DMS114 treated with DMSO at 0.1 percent for 48 hours (cell line): ENCODE measurements around the gene C15orf62.

ENCODE experiments used
- DNase-seq: peaks from one replicate; lab custom pipeline; 2025; ENCODE audit not compliant: unreplicated experiment; lab: John Stamatoyannopoulos, UW

Gene C15orf62

DNA sequence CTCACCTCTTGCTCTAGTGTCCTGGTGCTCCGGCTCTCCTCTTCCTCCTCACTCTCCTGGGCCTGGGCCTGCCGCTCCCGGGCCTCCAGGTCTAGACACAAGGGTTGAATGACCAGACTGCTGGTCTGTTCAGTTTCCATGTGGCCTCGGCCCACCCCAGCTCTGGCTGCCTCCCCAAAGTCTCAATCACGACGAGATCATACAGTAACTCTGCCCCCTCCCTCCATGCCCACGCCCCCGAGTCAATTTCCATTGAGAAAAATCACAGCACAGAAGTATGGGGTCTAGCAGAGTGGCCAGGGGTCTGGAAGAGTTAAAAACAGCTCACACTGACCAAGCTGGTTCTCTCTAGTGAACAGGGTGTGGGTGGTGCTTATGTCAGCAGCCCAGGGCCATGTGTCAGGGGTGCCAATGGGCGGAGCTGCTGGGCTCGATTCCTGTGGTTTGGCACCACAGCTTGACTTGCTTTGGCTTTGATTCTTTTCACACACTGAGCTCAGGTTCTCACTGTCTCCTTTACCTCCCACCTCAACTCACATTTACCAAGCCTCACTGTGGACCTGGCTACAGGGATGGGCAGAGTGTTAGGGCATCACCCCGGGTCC lies 6.9 kb downstream of the C15orf62 start:
- no peak for DNase-seq

DNA sequence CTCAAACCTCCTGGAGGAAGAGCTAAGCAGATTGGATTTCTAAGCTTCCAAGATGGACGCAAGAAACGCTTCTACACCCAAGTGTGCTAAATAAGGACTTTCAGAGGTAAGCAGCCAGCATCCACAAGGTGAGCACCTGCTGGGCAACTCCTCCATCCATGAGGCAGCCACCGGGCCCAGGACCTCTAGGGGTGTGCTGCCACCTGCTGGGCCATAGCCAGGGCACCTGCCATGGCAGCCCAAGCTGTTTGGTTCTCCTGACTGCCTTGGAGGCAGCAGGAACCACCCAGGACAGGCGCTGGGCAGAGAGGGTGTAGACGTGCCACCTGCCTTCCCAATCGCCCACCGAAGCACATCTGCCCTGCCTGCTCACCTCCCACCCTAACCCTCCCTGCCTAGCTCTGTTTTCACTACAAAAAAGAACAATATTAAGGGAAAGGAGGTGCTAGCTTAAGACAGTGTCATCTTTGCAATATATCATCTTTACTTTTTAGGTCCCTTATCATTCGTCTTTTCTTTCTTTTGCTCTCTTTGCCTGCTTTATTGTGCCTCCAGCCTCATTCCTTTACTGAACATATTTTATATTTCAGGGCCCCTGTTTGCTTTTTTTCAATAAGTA lies 12.9 kb downstream of the C15orf62 start:
- DNase-seq, result no peak

DNA sequence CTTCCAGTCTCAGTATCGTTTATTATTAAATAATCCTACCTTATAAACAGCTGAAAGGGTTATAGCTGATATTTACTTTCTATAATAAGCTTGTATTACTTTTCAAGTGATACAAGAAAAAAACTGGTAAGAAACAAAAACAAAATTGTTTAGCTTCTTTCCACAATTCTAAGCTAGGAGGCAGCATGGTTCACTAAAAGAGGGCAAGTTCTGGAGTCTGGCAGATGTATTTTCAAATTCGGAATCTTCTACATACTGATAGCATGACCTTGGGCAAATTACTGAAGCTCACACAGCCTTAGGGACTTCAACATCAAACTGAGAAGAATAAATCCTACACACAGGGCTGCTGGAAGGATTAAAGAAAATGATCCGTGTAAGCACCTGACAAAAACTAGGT lies 15.4 kb downstream of the C15orf62 start:
- DNase-seq, result no peak

DNA sequence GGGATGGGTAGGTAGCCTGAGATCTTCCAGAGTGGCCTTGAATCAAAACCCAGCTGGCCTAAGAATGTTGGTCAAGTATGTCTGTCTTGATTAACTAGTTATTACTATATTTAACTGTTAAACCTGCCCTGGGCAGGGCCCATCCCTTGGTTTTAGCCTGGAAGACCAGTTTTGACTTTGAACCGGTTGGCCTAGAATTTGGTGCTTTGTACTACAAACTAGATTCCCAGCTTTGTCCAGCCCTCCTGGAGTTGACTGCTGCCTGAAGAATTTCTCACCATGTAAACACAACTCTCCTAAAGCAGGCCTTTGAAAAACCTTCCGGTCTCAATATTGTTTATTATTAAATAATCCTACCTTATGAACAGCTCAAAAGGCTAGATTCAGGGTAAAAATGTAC lies 16.0 kb downstream of the C15orf62 start:
- DNase-seq, result no peak

DNA sequence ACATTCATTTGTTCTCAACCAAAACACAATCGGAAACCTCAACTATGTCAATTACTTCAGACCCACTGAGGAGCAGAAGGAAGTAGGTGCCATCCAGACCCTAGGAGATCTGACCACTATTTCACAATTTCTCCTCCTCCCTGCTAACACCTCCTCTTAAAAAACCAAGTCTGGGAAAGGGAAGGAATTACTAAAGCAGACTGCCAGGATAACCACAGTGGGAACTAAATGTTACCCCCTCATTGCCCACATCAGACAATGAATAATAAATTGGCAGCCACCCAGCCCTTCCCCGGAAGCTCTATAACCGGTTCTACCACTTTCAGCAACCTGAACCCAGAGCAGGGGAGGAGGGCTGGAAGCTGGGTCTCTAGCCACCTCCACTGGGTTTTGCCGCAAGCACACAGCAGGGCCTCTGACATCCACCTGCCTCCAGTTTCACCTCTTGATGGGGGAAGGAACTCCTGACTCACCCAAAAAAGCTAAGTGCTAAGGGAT lies 17.6 kb downstream of the C15orf62 start:
- no peak for DNase-seq

DNA sequence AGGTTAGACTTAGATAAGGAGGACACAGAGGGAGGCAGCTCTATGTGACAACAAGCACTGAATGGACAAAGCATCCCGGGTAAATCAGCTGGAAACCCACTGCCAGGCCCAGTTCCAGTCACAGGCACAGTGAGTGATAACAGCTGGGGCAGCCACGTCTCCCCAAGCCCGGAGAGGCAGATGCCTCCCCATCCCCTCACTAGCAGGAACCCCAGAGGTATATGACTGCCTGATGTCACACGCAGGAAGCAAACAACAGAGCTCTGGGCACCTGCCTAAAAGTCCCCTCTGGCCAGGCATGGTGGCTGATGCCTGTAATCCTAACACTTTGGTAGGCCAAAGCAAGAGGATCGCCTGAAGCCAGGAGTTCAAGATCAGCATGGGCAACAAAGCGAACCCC lies 18.2 kb downstream of the C15orf62 start:
- no peak for DNase-seq

DNA sequence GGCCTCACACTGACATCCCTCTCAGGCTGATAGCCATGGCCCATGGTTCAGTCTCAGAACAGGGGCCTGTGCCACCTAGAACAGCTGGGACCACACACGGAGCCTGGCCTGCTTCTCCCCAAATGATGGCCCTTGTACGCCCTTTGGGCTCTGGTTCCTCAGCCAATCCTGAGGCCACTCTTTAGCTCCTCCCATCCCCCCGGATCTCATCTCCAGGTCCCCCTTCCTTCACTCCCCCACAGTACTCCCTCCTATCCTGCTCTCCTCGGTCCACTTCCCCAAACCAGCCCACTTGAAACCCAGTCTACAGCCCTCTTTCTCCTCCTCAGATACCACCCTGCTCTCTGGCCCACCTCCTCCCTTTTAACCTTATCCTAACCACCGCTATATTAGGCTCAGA lies 19.3 kb downstream of the C15orf62 start:
- DNase-seq, result no peak

DNA sequence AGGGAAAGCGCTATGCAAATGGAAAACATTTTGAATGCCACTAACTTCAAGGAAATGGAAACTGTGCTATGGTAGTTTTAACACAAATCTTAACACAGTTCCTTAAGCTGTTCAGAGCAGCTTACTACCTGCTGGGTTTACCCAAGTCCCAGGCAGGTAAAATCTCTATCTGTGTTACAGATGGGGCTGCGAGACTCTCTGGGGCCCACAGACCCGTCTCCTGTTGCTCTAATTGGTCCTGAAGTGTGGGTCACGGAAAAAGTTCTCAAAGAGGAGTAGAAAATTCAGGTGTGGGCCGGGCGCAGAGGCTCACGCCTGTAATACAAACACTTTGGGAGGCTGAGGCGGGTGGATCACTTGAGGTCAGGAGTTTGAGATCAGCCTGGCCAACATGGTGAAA lies 20.2 kb downstream of the C15orf62 start:
- no peak for DNase-seq

DNA sequence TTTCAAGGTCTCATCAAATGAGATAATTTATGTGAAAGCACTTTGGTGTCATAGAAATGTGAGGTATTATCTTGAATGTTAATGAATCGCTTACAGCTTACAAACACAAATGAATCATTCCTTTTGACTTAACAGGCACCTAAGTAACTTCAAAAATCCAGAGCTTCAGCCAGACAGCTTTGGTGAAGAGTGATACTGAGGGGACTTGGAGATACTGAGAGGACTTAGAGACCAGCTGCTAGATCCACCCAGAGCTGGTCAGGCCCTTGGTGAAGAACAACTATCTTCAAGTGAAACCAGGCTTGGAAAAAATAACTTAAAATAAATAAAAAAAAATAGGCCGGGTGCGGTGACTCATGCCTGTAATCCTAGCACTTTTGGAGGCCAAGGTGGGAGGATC lies 20.9 kb downstream of the C15orf62 start:
- no peak for DNase-seq

DNA sequence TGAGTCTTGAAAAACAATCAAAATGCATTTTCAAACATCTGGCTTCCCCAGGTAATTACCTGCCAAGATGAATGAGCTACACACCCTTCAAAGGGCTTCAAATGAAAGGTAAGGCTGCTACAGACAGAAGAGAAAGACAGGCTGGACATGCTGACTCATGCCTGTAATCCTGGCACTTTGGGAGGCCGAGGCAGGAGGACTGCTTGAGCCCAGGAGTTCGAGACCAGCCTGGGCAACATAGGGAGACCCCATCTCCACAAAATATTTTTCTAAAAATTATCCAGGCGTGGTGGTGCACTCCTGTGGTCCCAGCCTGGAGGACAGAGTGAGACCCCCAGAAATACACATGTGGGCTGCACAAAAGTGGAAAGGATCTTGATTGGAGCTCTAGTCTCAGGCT lies 22.6 kb downstream of the C15orf62 start:
- no peak for DNase-seq

DNA sequence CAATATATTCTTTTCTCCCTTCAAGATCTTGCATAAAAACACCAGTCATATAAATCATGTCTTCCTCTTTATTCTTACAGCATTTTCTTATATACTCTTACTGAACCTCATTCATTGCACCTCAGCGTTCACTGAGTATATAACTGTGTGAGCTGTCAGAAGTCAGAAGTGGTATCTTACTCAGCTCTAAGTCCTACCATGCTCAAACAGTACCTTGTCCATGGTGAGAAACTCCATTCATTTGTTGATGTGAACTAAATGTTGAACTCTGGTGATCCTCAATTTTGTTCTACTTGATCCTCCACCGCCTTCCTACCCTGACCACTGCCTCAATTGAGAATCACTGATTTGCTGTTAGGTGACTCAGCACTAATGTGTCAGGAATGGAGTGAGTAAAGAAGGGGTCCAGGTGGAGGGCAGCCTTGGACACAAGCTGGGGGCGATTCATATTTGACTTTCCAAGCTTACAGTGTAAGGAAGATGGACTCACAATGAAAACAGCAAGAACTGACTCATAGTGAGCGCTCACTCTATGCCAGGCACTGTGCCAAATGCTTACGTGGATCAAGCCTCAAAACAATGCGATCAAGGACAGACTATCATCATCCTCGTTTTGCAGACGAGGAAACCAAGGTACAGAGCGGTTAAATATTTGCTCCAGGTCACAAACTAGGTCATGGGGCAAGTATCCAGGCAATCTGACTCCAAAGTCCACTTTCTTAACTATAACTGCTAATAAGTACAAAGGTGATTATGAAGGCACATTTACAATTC lies 23.6 kb downstream of the C15orf62 start:
- no peak for DNase-seq

DNA sequence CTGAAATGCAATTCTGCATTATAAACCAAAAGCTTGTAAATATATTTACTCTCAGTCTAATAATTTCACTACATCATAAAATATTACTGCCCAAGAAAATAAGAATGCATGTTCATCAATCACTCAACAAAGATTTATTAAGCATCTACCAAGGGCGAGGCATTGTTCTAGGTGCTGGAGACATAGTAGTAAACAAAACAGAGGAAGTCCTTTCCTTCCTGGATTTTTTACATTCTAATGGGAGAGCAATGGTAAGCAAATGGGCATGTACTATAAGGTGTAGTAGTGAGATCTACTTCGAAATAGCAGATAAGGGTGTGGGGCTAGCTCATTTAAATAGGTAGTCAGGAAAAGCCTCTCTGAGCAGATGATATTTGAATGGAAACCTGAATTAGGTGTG lies 26.3 kb downstream of the C15orf62 start:
- DNase-seq, result no peak

DNA sequence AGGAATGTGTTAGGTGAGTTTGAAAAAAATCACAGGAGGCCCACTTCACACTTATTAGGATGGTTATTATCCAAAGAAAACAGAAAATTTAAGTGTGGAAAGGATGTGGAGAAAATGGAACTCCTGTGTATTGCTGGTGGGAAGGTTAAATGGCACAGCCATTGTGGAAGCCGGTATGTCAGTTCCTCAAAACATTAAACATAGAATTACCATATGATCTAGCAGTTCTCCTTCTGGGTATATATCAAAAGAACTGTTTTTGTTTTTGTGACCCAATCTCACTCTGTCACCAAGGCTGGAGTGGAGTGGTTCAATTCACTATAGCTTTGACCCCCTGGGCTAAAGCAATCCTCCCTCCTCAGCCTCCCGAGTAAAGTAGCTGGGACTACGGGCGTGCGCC lies 26.7 kb downstream of the C15orf62 start:
- DNase-seq, result no peak

DNA sequence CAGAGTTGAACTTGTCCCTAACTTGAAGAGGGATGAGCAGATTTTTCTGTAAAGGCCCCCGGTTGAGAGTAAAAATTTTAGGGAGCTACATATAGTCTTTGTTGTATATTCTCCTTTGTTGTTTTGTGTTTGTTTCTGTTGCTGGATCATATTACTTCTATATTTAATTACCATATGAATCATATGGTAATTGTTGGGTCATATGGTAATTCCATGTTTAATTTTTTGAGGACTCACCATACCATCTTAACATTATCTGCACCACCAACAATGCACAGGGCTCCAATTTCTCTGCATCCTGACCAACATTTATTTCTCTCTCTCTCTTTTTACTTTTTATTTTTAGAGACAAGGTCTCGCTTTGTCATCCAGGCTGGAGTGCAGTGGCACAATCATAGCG lies 29.7 kb downstream of the C15orf62 start:
- DNase-seq, result no peak

DNA sequence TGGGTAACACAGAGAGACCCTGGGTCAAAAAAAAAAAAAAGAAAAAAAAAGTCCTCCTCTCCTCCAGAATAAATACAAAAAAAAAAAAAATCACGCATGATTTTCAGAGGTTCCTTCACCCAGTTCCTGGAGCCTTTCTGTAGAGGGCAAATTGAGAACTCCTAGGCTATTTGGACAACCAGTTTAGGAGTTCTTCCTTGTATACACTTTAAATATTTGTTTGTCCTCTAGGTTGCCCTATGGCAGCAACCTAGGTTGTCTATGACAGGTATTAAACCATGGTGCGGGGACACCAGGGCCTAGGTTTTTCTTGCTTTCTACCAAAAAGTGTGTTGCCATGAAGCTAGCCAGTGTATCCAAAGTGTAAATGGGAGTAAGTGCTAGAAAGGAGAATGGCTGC lies 33.3 kb downstream of the C15orf62 start:
- DNase-seq, result no peak

DNA sequence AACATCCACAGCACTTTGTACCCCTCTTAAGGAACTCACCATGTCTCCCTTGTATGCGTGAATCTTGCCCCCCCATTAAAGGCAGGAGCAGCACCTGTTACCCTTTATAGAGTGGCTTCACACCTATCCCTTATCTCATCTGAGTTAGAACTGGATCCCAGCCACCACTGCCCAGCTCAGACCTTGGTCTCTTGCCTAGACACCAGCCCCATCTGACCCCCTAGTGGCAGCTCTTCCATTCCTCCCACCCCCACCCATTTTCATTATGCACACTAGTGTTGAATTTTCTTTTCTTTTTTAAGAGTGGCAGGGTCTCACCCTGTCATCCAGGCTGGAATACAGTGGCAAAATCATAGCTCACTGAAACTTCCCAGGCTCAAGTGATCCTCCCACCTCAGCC lies 33.9 kb downstream of the C15orf62 start:
- DNase-seq, result no peak

DNA sequence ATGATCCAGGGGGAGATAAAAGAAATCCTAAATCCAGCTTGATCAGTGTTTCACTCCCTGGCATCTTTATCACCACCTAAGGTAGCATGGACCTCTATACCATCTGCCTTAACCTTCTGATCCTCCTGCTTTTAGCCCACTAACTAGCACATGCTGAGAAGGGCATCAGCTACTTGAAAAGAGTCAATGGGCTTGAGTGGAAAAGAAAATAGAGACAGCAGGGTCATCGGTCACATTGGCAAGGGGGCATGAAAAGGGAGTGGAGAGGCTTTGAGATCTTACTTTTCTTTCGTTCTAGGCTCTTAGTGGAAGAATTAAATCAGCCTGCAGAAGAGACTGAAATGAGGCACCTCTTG lies 36.9 kb downstream of the C15orf62 start:
- no peak for DNase-seq

DNA sequence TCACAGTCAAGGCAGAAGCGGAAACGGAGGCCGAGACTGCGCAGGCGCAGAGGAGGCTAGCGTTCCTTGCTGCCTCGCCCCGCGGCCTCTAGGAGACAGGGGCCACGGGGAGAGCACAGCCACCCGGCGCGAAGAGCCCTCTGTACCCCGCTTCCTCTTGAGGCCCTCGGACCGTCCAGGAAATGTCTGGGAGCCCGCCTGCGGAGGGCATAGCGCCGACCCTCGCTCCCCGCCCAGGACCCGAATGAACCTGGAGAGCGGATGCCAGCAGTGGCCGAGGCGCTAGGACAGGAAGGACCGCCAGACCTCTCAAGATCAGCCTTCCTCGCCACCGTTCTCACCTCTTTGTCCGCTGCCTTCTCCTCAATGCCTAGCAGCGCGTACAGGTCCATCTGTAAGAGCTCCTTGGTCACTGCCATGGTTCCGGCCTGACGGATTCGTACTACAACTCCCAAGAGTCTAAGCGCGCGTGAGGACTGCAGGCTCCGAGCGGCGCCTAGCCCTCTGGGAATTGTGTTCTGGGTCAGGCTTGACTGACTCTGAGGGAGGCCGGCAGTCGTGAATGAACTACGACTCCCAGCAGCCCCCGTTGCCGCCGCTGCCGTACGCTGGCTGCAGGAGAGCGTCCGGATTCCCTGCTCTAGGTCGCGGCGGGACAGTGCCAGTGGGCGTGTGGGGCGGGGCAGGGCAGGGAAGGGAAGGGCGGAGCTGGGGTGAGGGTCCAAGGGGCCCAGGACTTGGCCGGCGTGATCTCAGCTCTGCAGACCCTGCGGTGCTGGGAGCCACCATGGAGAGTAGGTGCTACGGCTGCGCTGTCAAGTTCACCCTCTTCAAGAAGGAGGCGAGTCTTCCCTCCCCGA lies 37.5 kb downstream of the C15orf62 start, which contains the start of the genes DNAJC17 and ZFYVE19:
DNAJC17 (minus strand) TSS at position 446 of the 860 bp plus-strand sequence; CDS start at position 419, 27 bp downstream.
ZFYVE19 (plus strand) TSS at position 62 of the 860 bp plus-strand sequence; CDS start at position 563, 501 bp downstream.
- DNase-seq, result peak; percentile 98

DNA sequence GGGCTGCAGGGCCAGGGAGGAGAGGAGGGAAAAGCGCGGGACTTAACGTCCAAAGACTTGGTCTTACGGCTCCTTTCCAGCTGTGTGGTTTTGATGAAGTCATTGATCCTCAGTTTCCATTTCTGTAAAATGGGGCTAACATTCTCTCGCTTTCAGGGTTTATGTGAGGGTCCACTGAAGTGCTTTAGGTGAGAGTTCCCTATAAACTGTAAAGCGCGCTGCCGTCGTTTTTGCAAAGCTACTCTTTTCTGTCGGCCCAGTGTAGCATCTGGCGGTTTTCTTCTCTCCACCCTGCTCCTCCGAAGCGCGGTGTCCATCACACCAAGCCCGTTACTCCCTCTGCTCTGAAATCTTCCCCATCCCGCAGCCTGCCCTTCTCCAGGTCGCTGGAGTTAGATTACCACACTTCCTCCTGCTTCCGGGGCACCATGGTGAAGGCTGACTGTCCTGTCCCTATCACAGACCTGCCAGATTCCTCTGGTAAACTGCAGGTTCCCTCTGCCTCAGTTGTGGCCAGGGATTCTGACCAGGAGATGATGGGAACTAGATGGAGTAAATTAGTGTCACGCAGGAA lies 38.2 kb downstream of the C15orf62 start:
- DNase-seq, result no peak

DNA sequence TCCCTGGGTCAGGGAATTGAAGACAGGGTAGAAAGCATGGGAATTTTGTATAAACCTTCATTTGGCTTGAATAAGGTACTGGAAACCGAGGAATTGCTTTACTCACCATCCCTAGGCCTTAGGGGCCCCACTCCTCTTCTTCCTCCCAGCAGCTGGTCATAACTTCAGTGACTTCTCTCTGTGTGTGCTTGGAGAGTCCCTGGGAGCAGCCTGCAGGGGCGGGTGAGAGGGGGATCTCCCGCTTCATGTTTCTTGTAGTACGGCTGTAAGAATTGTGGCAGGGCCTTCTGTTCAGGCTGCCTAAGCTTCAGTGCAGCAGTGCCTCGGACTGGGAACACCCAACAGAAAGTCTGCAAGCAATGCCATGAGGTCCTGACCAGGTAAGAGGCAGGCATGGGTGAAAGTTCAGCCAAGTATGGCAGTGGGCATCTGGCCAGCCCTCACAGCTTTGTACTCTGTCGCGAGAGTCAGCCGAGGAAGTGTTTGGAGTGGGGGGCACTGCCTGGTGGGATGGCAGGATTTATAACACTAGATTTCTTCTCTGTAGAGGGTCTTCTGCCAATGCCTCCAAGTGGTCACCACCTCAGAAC lies 39.2 kb downstream of the C15orf62 start:
- no peak for DNase-seq
